GOT3 (cell line): ENCODE data around the gene TMEM92.

ENCODE experiments used
- DNase-seq: peaks from one replicate; lab custom pipeline; 2025; ENCODE audit warnings: mixed read lengths; lab: John Stamatoyannopoulos, UW

The TMEM92 gene

DNA sequence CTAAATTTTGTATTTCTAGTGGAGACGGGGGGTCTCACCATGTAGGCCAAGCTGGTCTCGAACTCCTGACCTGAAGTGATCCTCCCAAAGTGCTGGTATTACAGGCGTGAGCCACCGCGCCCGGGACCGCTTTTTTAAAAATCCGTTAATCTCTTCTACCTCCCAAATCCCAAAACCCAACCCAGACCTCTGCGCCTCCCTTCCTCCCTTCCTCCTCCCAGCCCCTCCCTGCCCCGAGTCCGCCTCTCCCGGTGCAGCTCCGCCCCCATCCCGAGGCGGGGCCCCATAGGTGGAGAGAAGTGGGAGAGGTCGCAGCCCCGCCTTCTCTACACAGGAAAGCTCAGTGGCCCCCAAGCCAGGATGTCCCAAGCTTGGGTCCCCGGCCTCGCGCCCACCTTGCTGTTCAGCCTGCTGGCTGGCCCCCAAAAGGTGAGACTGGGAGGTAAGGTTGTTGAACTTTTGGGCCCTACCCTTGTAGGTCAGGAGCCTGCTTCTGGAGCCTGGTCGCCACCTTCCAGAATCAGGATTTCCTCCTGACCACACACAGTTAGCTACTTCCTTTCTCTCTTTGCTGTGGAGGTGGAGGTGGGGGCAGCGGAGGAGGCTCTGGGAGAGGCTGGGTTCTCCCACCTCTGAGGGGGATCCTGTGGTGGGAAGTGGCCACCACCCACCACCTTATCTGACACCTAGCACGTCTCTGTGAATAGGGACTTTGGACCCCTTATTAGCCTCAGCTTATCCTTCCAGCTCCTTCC lies at the start of gene TMEM92:
Gene TMEM92, plus strand, starts transcription at position 325 of the 755 bp plus-strand sequence. Its CDS starts 36 bp downstream, at position 361.
- no peak for DNase-seq

DNA sequence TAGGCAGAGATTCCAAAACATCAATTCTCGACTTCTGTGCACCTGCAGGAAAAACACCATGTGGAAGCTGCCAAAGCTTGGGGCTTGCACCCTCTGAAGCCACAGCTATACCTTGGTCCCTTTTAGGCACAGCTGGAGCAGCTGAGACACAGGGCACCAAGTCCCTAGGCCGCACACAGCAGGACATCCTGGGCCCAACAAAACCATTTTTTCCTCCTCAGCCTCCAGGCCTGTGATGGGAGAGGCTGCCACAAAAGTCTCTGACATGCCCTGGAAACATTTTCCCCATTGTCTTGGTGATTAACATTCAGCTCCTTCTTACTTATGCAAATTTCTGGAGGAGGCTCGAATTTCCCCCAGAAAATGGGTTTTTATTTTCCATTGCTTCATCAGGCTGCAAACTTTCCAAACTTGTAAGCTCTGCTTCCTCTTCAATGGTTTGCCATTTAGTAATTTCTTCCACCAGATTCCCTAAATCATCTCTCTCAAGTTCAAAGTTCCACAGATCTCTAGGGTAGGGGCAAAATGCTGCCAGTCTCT lies 48.5 kb upstream of the TMEM92 start:
- no peak for DNase-seq

DNA sequence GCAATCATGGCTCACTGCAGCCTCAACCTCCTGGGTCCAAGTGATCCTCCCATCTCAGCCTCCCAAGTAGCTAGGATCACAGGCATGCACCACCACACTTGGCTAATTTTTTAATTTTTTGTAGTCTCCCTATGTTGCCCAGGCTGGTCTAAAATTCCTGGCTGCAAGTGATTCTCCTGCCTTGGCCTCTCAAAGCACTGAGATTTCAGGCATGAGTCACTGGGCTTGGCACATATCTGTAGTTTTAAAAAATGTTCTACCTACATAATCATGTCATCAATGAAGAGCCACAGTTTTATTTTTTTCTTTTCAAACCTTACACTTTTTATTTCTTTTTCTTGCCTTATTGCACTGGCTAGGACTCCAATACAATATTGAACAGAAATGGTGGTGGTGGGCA lies 39.7 kb upstream of the TMEM92 start:
- no peak for DNase-seq

DNA sequence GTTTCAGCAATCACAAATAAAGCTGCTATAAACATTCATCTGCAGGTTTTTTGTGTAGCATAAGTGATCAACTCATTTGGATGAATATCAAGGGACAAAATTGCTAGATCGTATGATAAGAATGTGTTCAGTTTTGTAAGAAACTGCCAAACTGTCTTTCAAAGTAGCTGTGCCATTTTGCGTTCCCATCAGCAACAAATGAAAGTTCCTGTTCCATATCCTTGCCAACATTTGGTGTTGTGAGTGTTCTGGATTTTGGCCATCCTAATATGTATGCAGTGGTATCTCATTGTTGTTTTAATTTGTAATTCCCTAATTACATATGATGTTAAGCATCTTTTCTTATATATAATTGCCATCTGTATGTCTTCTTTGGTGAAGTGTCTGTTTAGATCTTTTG lies 36.4 kb upstream of the TMEM92 start:
- DNase-seq: no peak

DNA sequence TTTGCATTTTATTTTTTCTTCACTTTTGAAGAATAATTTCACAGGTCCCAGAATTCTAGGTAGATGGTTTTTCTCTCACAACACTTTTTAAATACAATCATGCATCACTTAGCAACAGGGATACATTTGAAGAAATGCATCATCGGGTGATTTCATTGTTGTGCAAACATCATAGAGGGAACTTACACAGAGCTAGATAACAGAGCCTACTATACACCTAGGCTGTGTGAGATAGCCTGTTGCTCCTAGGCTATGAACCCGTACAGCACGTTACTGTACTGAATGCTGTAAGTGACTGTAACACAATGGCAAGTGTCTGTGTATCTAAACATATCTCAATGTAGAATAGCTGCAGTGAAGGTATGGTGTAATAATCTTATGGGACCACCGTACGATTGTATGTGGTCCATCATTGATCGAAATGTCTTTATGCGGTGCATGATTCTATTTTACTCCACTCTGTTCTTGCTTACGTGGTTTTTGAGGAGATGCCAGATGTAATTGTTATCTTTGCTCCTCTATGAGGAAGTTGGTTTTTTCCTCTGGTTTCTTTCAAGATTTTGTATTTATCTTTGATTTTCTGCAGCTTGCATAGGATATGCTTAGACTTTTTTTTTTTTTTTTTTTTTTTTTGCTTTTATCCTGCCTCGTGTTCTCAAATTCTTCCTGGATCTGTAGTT lies 35.5 kb upstream of the TMEM92 start:
- no peak for DNase-seq

DNA sequence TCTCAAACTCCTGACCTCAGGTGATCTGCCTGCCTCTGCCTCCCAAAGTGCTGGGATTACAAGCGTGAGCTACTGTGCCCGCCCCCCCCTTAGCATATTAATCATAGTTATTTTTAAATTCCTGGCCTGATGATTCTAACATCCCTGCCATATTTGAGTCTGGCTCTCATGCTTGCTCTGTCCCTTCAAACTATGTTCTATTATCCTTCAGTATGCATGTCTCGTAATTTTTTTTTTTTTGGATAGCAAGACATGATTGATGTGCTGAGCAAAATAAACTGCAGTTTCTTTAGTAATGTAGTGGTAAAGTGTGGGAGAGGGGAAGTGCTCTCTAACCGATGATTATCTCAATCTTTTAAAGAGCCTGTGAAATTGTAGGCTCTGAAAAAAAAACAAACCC lies 34.3 kb upstream of the TMEM92 start:
- DNase-seq: no peak

DNA sequence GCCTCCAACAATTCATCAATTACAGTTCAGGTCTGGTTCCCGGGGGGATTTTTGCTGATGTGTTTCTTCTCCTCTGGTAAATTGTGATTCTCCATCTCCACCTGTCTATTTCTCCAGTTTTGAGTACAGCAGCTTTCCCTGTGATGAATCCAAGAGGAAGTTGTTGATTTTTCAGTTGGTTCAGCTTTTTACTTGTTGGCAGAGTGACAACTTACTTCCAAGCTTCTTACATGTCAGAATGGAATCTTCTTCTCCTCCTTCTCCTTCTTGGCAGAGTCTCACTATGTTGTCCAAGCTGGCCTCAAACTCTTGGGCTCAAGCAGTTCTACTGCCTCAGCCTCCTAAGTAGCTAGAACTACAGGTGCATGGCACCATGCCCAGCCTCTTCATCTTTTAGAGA lies 33.4 kb upstream of the TMEM92 start:
- no peak for DNase-seq

DNA sequence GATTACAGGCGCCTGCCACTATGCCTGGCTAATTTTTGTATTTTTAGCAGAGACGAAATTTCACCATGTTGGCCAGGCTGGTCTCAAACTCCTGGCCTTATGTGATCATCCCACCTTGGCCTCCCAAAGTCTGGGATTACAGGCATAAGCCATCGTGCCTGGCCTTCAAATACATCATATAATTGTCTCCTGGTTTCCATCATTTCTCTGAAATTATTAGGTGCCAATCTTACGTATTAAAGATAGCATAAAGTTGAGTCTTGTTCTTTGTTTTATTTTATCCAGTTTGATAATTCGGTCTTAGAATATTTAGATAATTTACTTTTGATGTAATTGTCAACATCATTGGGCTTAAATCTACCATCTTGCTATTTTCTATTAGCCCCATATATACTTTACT lies 32.8 kb upstream of the TMEM92 start:
- no peak for DNase-seq

DNA sequence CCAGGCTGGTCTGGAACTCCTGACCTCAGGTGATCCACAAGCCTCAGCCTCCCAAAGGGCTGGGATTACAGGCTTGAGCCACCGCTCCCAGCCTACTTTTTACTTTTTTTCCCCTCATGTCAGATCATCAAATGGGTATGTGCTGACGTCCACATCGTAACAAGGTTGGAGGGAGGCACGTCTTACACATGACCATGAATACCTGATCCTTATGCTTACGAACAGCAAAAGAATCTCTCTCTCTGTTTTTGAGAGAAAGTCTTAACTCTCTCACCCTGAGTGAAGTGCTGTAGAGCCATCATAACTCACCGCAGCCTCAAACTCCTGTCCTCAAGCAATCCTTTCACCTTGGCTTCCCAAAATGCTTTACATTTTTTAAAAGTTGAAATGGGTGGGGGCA lies 29.5 kb upstream of the TMEM92 start:
- DNase-seq: no peak

DNA sequence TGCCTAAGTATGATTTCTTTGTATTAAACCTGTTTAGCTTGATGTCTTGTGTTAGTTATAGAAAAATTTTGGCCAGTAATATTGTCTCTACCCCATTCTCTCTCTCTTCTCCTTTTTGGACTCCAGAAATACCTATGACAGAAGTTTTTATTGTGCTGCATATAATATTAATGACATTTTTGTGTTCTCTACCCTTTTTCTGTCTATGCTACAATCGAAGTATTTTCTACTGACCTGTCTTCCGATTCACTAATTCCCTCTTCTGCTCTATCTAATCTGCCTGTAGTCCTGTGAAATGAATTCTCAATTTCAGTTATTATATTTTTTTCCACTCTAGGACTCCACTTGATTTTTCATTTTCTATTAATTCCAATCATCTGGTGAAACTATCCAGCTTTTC lies 26.0 kb upstream of the TMEM92 start:
- DNase-seq: no peak

DNA sequence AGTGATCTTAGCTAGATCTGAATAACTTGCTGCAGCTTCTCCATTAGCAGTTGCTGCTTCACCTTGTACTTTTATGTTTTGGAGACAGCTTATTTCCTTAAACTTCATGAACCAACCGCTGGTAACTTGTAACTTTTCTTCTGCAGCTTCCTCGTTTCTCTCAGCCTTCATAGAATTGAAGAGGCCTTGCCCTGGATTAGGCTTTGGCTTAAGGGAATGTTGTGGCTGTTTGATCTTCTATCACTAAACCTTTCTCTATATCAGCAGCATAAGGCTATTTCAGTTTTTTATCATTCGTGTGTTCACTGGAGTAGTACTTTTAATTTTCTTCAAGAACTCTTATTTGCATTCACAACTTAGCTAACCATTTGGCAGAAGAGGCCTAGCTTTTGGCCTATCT lies 21.5 kb upstream of the TMEM92 start:
- no peak for DNase-seq

DNA sequence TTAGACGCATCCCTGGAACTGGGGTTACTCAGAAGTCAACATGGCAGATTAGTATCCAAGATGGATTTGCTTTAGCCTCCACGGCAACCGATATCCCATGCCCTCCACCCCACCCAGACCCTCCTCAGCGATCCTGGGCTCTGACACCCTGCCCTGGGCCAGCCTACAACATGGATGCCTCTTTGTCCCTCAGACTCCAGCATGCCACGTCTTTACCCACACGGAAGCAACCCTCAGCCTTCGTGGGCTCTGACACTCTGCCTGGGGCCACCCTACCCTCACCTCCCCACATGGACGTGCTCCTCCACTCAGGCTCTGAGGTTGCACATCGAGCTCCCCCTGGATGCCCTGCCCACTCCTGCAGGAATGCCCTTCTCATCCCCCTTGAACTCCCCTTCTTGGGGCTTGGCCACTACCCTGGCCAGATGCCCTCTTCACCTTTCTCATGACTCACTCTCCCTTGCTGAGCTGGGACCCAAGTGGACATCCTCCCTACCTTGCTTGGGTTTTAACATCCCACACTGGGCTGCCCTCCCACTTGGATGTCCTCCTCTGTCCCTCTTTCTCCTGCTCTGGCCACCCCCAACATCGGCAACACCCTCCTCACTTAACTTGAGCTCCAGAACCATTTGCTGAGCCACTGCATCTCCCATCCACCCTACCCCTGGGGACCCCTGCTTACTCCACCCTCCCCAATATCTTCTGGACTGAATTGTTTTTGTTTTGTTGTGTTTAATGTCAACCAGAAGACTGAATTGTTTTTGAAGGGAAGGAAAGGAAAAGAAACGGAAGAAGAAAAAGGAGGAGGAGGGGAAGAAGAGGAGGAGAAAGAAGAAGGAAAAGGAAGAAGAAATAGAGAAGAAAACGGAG lies 18.3 kb upstream of the TMEM92 start:
- DNase-seq: no peak

DNA sequence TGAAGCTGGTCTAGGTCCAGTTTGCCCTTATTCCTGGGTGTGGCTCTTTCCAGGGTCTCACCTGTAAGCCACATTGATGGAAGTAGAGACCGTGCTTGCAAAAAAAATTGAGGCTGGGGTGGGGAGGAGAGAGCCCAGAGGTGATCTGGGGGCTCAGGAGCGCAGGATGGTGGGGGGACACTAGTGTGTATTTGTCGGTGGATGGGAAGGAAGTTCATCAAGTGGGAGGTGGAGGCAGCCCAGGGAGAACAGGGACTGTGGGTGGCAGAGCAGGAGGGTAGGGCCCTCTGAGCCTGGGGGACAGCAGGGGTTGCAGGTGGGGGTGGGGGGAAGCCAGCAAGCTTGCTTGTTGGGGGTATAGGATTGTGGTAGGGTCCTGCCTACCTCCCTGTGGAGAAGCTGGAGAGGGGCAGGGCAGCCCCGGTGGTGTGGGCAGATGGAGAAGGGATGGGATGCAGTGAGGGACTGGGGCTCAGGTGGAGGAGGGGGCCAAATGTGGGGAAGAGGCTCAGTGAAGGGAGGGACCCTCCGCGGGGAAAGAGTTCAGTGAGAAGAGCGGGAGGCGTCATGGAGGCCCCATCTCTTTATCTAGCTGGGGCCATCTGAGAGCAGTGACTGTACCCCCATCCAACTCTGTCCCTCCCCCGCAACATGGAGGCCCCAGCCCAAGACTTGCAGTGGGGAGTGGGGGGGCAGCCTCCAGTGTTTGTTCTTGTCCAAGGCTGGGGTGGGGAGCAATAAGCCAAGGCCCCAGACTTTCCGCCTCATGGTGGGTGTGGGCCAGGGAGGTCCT lies 17.2 kb upstream of the TMEM92 start:
- no peak for DNase-seq

DNA sequence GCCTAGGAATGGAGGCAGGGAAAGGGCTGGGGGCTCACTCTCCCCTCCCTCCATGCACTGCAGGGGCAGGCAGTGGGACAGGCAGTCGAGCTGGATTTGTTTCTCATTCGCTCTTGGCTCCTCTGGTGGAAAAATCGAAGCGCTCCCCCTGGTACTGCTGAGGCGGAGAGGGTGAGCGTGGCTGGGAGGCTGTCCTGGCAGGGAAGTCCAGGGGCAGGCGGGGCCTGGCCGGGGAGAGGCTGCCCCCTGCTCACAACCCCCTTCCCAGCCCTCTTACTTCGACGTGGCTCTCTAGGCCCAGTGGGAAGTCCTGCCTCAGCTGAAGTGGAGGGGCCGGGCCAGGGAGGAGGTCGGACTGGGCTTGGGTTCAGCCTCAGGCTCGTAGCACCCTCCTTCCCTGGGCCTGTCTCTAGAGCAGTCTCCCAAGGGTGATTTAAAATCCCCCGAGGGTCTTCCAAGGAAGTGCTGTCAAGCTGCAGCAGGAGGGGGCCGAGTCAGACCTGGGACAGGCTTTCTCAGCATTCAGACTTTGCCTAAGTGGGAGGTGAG lies 16.5 kb upstream of the TMEM92 start:
- DNase-seq: no peak

DNA sequence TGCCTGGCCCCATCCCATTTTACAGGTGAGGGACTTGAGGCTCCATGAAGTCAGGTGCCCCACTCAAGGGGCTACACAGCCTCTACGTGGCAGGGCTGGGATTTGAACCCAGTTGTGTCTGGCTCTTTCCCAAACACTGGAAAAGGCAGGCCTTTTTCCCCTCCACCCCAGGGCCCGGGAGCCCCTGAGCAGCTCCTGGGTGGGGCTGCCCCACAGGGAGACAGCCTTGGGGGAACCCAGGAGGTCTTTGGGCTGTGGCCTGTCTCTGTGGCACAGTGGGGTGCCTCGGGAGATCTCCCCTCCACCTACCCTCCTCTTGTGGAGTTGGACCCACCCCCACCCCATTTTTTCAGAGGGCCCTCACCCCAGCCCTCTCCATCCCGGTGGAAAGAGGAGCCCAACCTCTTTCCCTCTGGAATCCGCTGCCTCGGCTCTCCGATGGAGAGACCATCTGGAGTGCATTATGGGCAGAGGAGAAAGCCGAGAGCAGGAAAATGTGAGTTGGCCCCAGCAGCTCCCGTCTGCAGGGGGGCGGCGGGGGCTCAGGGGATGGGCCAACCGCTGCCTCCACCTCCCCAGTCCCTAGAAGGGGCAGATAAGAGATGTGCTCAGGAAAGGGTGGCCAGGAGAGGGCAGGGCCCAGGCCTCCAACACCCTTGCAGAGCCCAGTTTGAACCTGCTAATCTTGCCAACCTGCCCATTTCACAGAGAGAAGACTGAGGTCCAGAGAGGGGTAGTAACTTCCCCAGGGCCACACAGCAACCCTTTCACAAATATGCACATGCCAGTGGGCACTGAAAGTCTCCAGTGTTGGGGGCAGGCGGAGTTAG lies 15.4 kb upstream of the TMEM92 start:
- DNase-seq: no peak

DNA sequence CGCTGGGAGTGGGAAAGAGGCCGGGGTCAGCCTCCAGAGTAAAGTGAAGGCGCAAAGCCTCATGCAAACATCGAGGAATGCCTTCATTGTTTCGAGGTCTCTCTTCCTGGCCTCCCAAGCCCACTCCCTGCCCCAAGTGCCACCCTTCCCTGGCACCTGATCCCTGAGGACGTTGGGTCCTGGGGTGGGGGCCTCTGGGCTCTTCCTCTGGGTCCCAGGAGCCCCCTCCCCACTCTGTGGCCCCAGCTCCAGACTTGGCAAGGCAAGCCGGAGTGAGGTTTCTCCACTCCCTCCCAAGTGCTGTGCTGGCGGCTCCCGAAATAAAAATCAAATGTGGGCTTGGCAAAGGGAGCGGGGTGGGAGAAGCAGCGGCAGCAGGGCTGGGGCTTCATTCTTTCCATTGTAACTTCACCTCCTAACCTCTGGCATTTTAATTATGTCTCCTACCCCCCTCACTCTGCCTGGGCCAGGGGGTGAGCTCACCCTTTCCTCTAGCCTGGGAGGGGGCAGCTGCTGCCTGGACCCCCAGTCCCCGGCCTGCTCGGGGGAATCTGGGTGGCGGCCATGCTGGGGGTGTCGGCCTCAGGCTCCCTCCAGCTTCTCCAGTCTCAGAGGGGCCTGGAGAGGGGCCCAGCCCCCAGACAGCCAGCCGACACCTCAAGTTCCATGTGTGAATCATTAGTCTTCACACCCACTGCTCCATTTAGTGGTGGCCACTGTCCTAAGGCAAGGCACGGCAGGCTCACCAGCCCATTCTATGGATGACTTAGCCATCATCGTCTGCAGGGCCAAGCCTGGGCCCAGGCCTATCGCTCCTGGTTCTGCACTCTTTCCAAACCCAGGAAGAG lies 14.6 kb upstream of the TMEM92 start:
- no peak for DNase-seq

DNA sequence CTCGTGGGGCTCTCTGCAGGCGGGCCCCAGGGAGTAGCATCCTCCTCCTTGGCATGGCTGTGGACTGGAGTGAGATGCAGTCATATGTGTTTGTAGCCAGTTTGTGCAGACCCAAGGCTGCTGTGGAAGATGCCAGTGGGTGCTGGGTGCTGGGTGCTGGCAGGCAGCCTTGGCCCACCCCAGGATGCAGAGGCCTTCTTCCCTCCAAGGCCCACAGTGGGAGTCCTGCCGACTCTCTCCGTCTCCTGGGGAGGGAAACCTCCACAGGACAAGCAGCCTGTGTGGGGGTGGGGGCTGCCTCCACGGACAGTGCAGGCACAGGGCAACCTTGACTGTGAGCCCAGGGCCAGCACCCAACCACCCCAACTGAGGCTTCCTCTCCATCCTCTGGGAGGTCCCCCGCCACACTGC lies 13.8 kb upstream of the TMEM92 start:
- DNase-seq: no peak

DNA sequence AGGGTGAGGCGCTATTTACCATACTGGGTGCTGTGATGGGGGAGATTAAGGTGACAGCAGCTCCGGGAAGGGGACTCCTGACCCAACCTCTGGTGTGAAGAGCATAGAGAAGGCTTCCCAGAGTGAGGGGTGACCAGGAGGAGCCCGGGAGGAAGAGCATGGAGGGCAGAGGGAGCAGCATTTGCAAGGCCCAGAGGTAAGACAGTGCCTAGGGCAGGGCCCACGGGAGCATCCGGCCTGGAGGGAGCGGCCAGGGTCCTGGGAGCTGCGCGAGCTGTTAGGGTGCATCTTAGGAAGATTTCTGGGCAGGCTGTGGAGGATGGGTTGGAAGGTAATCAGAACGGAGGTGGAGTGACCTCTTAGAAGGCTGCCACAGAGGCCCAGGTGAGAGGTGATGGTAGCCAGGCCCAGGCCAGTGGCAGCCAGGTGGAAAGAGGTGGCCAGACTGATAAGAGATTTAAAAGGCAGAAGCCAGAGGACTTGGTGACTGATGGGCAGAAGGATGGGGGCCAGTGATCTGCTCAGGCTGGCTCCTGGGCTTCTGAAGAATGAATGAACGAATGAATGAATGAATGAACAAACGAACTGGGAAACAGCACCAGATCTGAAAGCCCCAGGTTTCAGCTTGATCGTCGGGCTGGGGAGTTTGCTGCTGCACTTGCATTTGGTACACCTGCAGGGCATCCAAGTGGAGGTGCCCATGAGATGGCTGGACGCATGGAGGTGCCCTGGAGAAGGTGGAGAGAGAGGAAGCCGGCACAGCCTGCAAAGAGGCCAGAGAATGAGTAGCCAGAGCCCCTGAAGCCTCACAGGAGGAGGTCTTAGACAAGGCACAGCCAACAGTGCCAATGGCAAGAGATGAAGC lies 13.0 kb upstream of the TMEM92 start:
- no peak for DNase-seq
